K562 (cell line): ENCODE measurements around the gene KIF23. TPM values are rescaled to one million over a fixed set of nuclear protein-coding genes. Genes with fewer than 3 reads are reported as not detected.

Experiments used
- ATAC-seq: fragments of 200-7000 bp; cut with Tn5 transposase; 3 replicates; pipeline ENCODE4 v1.9.1; 2020; ENCODE audit warnings: moderate library complexity
- BruUV-seq: library from RNA; stranded (reverse); fragments of 400-500 nt; replicated peaks from 2 replicates; lab custom pipeline; 2021; lab: Mats Ljungman, UMichigan
- CTCF ChIA-PET: fragments of 300-600 bp; formaldehyde crosslinking; extraction: SDS; loops from one replicate; lab custom pipeline; 2021; ENCODE audit warnings: low intra/inter-chr PET ratio; lab: Yijun Ruan, JAX
- POLR2A ChIA-PET: fragments of 300-600, 350-650 bp; sonication (Branson Sonifier 250); formaldehyde crosslinking; extraction: SDS; loops from one replicate; lab custom pipeline; 2021; ENCODE audit warnings: antibody characterized with exemption, inconsistent platforms; lab: Yijun Ruan, JAX
- DNase-seq, 4 experiments: peaks; one replicate each; pipeline versions ENCODE4 v3.0.0 to v3.0.0-alpha.2; 2011 to 2018; ENCODE audit warnings: low spot score in 3 of 4, mixed read lengths in 3 of 4; ENCODE audit errors: extremely low read depth in 1 of 4
- FAIRE-seq: peaks from 2 replicates; lab custom pipeline; 2011; peaks lifted over from hg19 to GRCh38; lab: Jason Lieb, UNC
- H2AFZ ChIP-seq: 2 replicates; pipeline ENCODE4 v1.6.0; 2011; ENCODE audit warnings: low read depth, low read length, control low read depth, inconsistent platforms
- H3K27ac ChIP-seq: fragments of 200-600 bp; 3 replicates; pipeline ENCODE4 v1.8.0; 2011; ENCODE audit warnings: low read depth, mild to moderate bottlenecking, control low read depth, inconsistent platforms, low read length, moderate library complexity, mixed read lengths; ENCODE audit errors: extremely low read depth
- H3K27me3 ChIP-seq, 2 experiments: fragments of 300-600 bp in 1 of 2; 2 replicates in 1 of 2; 3 replicates in 1 of 2; pipeline versions ENCODE4 v1.6.0 to v1.8.0; 2011; ENCODE audit warnings: inconsistent platforms in 2 of 2, low read length in 2 of 2, mild to moderate bottlenecking in 1 of 2, mixed read lengths in 1 of 2, moderate library complexity in 1 of 2; ENCODE audit not compliant: control insufficient read depth in 2 of 2, insufficient read depth in 2 of 2
- H3K36me3 ChIP-seq: fragments of 300-600 bp; 3 replicates; pipeline ENCODE4 v1.8.0; 2011; ENCODE audit warnings: mild to moderate bottlenecking, low read length, inconsistent platforms; ENCODE audit not compliant: control insufficient read depth, insufficient read depth
- H3K4me1 ChIP-seq, 2 experiments: fragments of 200-600 bp in 1 of 2; replicated peaks in 1 of 2; 2 replicates in 1 of 2; 3 replicates in 1 of 2; pipeline versions ENCODE4 v1.5.1 to v1.8.0; 2011; ENCODE audit warnings: inconsistent platforms in 2 of 2, low read length in 2 of 2, mild to moderate bottlenecking in 1 of 2, mixed read lengths in 1 of 2, moderate library complexity in 1 of 2; ENCODE audit not compliant: control insufficient read depth in 2 of 2, insufficient read depth in 2 of 2
- H3K4me2 ChIP-seq: 2 replicates; pipeline ENCODE4 v1.6.1; 2011; ENCODE audit warnings: low read length, control low read depth, inconsistent platforms, mixed read lengths; ENCODE audit not compliant: insufficient read depth
- H3K4me3 ChIP-seq: fragments of 200-600 bp; sonication (generic), shearing (Covaris generic); 2 replicates; pipeline ENCODE4 v1.5.1; 2016; ENCODE audit warnings: control low read depth, inconsistent platforms
- H3K79me2 ChIP-seq: fragments of 200-600 bp; 3 replicates; pipeline ENCODE4 v1.8.0; 2011; ENCODE audit warnings: low read length, inconsistent platforms; ENCODE audit not compliant: control insufficient read depth, insufficient read depth
- H3K9ac ChIP-seq, 2 experiments: 2 replicates each; pipeline versions ENCODE4 v1.6.0 to v1.6.1; 2011; ENCODE audit warnings: low read depth in 2 of 2, low read length in 2 of 2, control low read depth in 1 of 2, inconsistent platforms in 1 of 2, mild to moderate bottlenecking in 1 of 2, mixed read lengths in 1 of 2; ENCODE audit not compliant: insufficient read depth in 1 of 2
- H3K9me1 ChIP-seq: one replicate; pipeline ENCODE4 v1.6.0; 2011; ENCODE audit warnings: inconsistent platforms, mild to moderate bottlenecking, low read length, moderate library complexity; ENCODE audit not compliant: control insufficient read depth, insufficient read depth
- H3K9me3 ChIP-seq: replicated peaks from 2 replicates; pipeline ENCODE4 v1.5.1; 2011; ENCODE audit warnings: low read depth, low read length, inconsistent platforms; ENCODE audit not compliant: control insufficient read depth, insufficient read depth
- H4K20me1 ChIP-seq: replicated peaks from 2 replicates; pipeline ENCODE4 v1.6.1; 2011; ENCODE audit warnings: low read length, inconsistent platforms, mixed read lengths; ENCODE audit not compliant: control insufficient read depth, insufficient read depth
- BMI1 ChIP-seq: fragments of 150-350 bp; IDR thresholded peaks from 2 replicates; pipeline ENCODE4 v1.6.1; 2014; ENCODE audit warnings: low read length
- C11orf30 ChIP-seq: fragments of 450-650 bp; IDR thresholded peaks from 2 replicates; pipeline ENCODE4 v1.6.1; 2016; ENCODE audit warnings: low read depth, mild to moderate bottlenecking
- ESRRA ChIP-seq: fragments of 450-650 bp; IDR thresholded peaks from 2 replicates; pipeline ENCODE4 v1.6.1; 2014; ENCODE audit warnings: low read depth, mild to moderate bottlenecking, moderate library complexity, borderline replicate concordance
- IRF2 ChIP-seq: sonication (generic); formaldehyde crosslinking; IDR thresholded peaks from 2 replicates; pipeline ENCODE4 v1.8.1; 2022; ENCODE audit warnings: mild to moderate bottlenecking, missing genetic modification reagents
- MAFF ChIP-seq: IDR thresholded peaks from 2 replicates; pipeline ENCODE4 v1.6.1; 2012; ENCODE audit warnings: low read length, improper control_type of control experiment
- MAFG ChIP-seq: fragments of 450-650 bp; conservative IDR thresholded peaks from 2 replicates; pipeline ENCODE4 v1.6.1; 2016; ENCODE audit warnings: missing genetic modification characterization, missing compliant biosample characterization
- MAFK ChIP-seq: IDR thresholded peaks from 2 replicates; pipeline ENCODE4 v1.6.1; 2011; ENCODE audit warnings: low read length, improper control_type of control experiment
- MCM3 ChIP-seq: fragments of 450-650 bp; IDR thresholded peaks from 2 replicates; pipeline ENCODE4 v1.6.1; 2016
- NCOA2 ChIP-seq, 2 experiments: fragments of 450-650 bp; IDR thresholded peaks; 2 replicates each; pipeline ENCODE4 v1.6.1; 2018; ENCODE audit warnings: mild to moderate bottlenecking in 2 of 2, moderate library complexity in 1 of 2; ENCODE audit not compliant: partially characterized antibody in 2 of 2
- NFRKB ChIP-seq: fragments of 450-650 bp; IDR thresholded peaks from 2 replicates; pipeline ENCODE4 v1.6.1; 2016; ENCODE audit warnings: low read depth
- ZNF316 ChIP-seq: fragments of 450-650 bp; IDR thresholded peaks from 2 replicates; pipeline ENCODE4 v1.6.1; 2016
- ZNF354B ChIP-seq: fragments of 250-450 bp; sonication (Bioruptor Pico); IDR thresholded peaks from 2 replicates; pipeline ENCODE4 v1.4.0; 2020
- WGBS: fragments of 100-300 bp; shearing (Covaris generic); methylation state at CpG from one replicate; pipeline ENCODE4 v1.1.6; 2016; ENCODE audit warnings: low coverage, mixed read lengths; ENCODE audit not compliant: insufficient coverage; ENCODE audit errors: missing lambda C conversion rate; 5-methylcytosine and 5-hydroxymethylcytosine counted together
- in situ Hi-C: fragments of 300-500 bp; cut with MboI; formaldehyde crosslinking; loops from 4 replicates; pipeline ENCODE4 v1.15.0; 2018; ENCODE audit warnings: inconsistent platforms, mixed read lengths
- intact Hi-C: fragments of 100-400 bp; cut with micrococcal nuclease; formaldehyde crosslinking; loops from 2 replicates; pipeline ENCODE4 v1.14.2; 2022
- polyA plus RNA-seq, 8 experiments: library from polyadenylated mRNA; depleted of rRNA in 4 of 8; stranded (reverse) in 5 of 8; unstranded in 3 of 8; fragments of >200 nt; fragmentation: Nextera tagmentation in 2 of 8; fragmentation: Illumina TruSeq in 1 of 8; extraction: Ambion mirVana in 2 of 8; extraction: Trizol in 1 of 8; gene quantifications; 2 replicates each; pipeline versions ENCODE4 v1.2.1 to v1.2.3, GENCODE V29; 2011 to 2014; ENCODE audit warnings: inconsistent platforms in 1 of 8, missing spikeins in 1 of 8
- total RNA-seq, 7 experiments: library from RNA; depleted of rRNA in 6 of 7; stranded (reverse); fragments of >200 nt in 6 of 7; fragmentation: Illumina TruSeq in 2 of 7; extraction: Trizol in 2 of 7; gene quantifications; 2 replicates each; pipeline versions ENCODE4 v1.2.1 to v1.2.3, GENCODE V29; 2011 to 2021; ENCODE audit warnings: low replicate concordance in 1 of 7

KIF23 gene
- total and polyA plus RNA-seq, 9 of the 15 experiments (the other 6 are each of a cell fraction or from before 2014, with no cell fraction given), result 29.4 to 58.2 (median 41.9) TPM

- Histone ChIP-seq H4K20me1 (no peaks in the 10 kb centered on the region), H3K36me3 (peaks cover 94% of the 10 kb centered on the region), H3K4me2 (no peak overlapping the region), H2AFZ (no peak overlapping the region), H3K9ac (no peak overlapping the region), H3K79me2 (no peaks in the 10 kb centered on the region), H3K9me3 (no peaks in the 10 kb centered on the region), H3K27me3 (no peaks in the 10 kb centered on the region), H3K4me1 (no peaks in the 10 kb centered on the region), H3K27ac (no peak overlapping the region), H3K9me1 (no peaks in the 10 kb centered on the region), H3K4me3 (no peak overlapping the region)
- ChIA-PET CTCF (no interaction called here), POLR2A (interaction anchor here (2.7 kb wide), 1 partner anchor 15 kb away, joined by 25 read pairs; the partner anchor contains the start of gene RPLP1)
- FAIRE-seq (no peak), ATAC-seq (no peak), DNase-seq (no peak)
- no TSS peak for BruUV-seq
- no peak for TF ChIP-seq MCM3
- in situ Hi-C loops, result no loop called here
- 98% methylated on average over 4 of the region's 4 CpGs for WGBS
- intact Hi-C loops, result no loop called here
Measured at GRCh38 chr15:69436951-69437350, 22.8 kb downstream of the KIF23 start.

GRCh38 chr15:69439623-69440022, 25.5 kb downstream of the KIF23 start:
- no peaks in the 10 kb centered on the region for H3K4me1 ChIP-seq
- CTCF ChIA-PET, result no interaction called here
- no peak overlapping the region for H2AFZ ChIP-seq
- 90% methylated on average over 4 of the region's 4 CpGs for WGBS
- no TSS peak for BruUV-seq
- H3K9me3 ChIP-seq, result no peaks in the 10 kb centered on the region
- no peak overlapping the region for H3K4me3 ChIP-seq
- H3K27ac ChIP-seq, result no peak overlapping the region
- POLR2A ChIA-PET, result interaction anchor here (0.9 to 4.2 kb wide), 4 partner anchors 12 to 17 kb away, joined by 4 to 37 read pairs (median 14); partner anchors contain the start of gene RPLP1
- no peak for DNase-seq
- H3K9me1 ChIP-seq, result no peaks in the 10 kb centered on the region
- no peak for FAIRE-seq
- no peaks in the 10 kb centered on the region for H3K79me2 ChIP-seq
- no peak overlapping the region for H3K9ac ChIP-seq
- no peaks in the 10 kb centered on the region for H3K27me3 ChIP-seq
- H3K4me2 ChIP-seq, result no peak overlapping the region
- H3K36me3 ChIP-seq, result peaks cover 95% of the 10 kb centered on the region
- in situ Hi-C loops, result no loop called here
- TF ChIP-seq BMI1, result no peak
- TF ChIP-seq MAFK, result peak; percentile 78
- TF ChIP-seq C11orf30, result peak; percentile 62
- TF ChIP-seq NFRKB, result no peak
- no peak for TF ChIP-seq ZNF354B (CRISPR knock-in tag)
- TF ChIP-seq MAFG, result peak; percentile 47
- no peak for TF ChIP-seq ESRRA
- TF ChIP-seq NCOA2 (IDR thresholded peaks at IDR 0.05; ENCODE audit: partially characterized antibody in 2 of 2), result no peak
- TF ChIP-seq MAFF, result peak; percentile 83
- TF ChIP-seq ZNF316, result peak; percentile 81
- no peak for TF ChIP-seq IRF2 (CRISPR knock-in tag)
- ATAC-seq, result no peak
- intact Hi-C loops, result no loop called here
- no peaks in the 10 kb centered on the region for H4K20me1 ChIP-seq
